ENCODE measurements around the gene AGO3.
"Not testable (repeated sequence)": the region's sequence is repeated elsewhere in the genome, so short reads cannot be mapped to it uniquely, and the experiment has no call there.

AGO3 gene

GRCh38 chr1:35884934-35885333 is 46.0 kb upstream of the AGO3 start:
- no peak for TF ChIP-seq CTCF (IDR thresholded peaks at IDR 0.05; ENCODE audit: low read depth, low read length)
- no peaks in the 10 kb centered on the region for H3K9me3 ChIP-seq
- no peaks in the 10 kb centered on the region for H3K36me3 ChIP-seq
- DNase-seq = no peak
- no peak overlapping the region for H3K4me3 ChIP-seq (ENCODE audit: low read depth, low read length)
- no peaks in the 10 kb centered on the region for H3K27me3 ChIP-seq
- 0 out of 2 replicates have a peak, but pooled peaks cover 2% of the 10 kb centered on the region for H3K4me1 ChIP-seq

DNA sequence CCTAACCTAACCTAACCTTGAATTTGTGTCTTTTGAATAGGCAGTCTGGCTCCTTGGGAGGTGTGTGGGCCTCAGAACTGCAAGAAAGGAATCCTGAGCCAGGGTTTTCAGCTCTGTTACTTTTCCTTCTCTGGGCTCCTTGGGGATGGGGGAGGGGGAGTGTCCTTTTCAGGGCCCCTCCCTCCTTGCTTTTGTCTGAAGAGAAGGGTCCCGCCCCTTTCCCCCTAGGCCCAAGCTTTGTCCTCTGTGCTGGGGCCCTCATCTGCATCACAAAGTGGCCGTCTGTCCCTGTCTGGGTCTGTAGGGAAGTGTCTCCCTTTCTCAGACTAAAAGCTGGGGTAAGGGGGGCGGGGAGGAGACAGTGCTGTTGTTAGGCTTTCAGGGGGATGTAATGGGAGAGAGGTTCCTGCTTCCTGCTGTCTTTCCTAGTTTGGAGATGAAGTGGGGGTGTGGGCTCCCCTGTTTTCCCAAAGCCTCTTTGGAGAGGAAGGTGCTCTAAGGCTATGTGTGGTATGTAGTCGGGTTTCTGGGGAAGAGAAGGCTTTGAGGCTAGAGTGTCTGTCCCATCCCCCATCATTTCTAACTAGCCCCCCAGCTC is 44.8 kb upstream of the AGO3 start:
- H3K27me3 ChIP-seq = no peaks in the 10 kb centered on the region
- no peak for DNase-seq
- no peaks in the 10 kb centered on the region for H3K36me3 ChIP-seq
- TF ChIP-seq CTCF (IDR thresholded peaks at IDR 0.05; ENCODE audit: low read depth, low read length) = no peak
- no peaks in the 10 kb centered on the region for H3K9me3 ChIP-seq
- H3K4me1 ChIP-seq = 0 out of 2 replicates have a peak, but pooled peaks cover 2% of the 10 kb centered on the region
- H3K4me3 ChIP-seq (ENCODE audit: low read depth, low read length) = no peak overlapping the region

- Histone ChIP-seq H3K9me3 (no peaks in the 10 kb centered on the region), H3K4me1 (0 out of 2 replicates have a peak, but pooled peaks cover 2% of the 10 kb centered on the region), H3K36me3 (no peaks in the 10 kb centered on the region), H3K4me3 (ENCODE audit: low read depth, low read length) (no peak overlapping the region), H3K27me3 (no peaks in the 10 kb centered on the region)
- peak; percentile 11 for DNase-seq
- no peak for TF ChIP-seq CTCF (IDR thresholded peaks at IDR 0.05; ENCODE audit: low read depth, low read length)
These were observed 44.1 kb upstream of the AGO3 start for GRCh38 chr1:35886577-35887431.

DNA sequence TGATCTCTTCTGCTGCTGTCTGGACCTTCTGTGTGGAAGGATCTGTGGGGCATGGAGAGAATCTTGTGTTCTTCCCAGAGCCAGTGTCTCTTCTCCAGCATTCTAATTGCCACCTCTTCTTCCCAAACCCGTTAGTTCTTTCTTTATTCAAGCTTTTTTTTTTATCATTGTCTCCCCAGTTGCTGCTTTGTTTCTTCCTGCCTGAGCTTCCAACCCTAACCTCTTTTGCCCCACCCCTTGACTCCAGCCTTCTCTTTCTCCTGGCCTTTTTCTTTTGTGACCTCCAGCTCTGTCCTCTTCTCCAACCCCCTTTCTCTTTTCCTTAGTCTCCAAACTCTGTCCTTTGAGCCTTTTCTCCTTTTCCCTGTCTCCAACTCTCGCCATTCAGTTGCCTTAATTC is 43.4 kb upstream of the AGO3 start:
- Histone ChIP-seq H3K4me1 (0 out of 2 replicates have a peak, but pooled peaks cover 2% of the 10 kb centered on the region), H3K27me3 (no peaks in the 10 kb centered on the region), H3K36me3 (no peaks in the 10 kb centered on the region), H3K9me3 (no peaks in the 10 kb centered on the region), H3K4me3 (ENCODE audit: low read depth, low read length) (no peak overlapping the region)
- no peak for DNase-seq
- TF ChIP-seq CTCF (IDR thresholded peaks at IDR 0.05; ENCODE audit: low read depth, low read length) = no peak

- no peaks in the 10 kb centered on the region for H3K36me3 ChIP-seq
- TF ChIP-seq CTCF (IDR thresholded peaks at IDR 0.05; ENCODE audit: low read depth, low read length) = no peak
- H3K9me3 ChIP-seq = no peaks in the 10 kb centered on the region
- DNase-seq = no peak
- H3K27me3 ChIP-seq = no peaks in the 10 kb centered on the region
- H3K4me1 ChIP-seq = 0 out of 2 replicates have a peak, but pooled peaks cover 2% of the 10 kb centered on the region
- no peak overlapping the region for H3K4me3 ChIP-seq (ENCODE audit: low read depth, low read length)
These were observed 42.6 kb upstream of the AGO3 start for GRCh38 chr1:35888255-35888654.

DNA sequence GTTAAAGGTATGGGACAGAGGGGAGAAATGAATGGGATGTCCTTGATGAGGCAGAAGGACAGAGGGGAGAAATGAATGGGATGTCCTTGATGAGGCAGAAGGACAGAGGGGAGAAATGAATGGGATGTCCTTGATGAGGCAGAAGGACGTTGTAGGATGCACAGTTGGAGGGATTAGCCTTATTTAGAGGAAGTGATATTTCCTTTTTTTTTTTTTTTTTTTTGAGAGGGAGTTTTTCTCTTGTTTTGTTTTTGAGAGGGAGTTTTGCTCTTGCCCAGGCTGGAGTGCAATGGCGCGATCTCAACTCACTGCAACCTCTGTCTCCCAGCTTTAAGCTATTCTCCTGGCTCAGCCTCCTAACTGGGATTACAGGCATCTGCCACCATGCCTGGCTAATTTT is 41.9 kb upstream of the AGO3 start:
- H3K36me3 ChIP-seq; H3K27me3 ChIP-seq; H3K4me1 ChIP-seq; H3K4me3 ChIP-seq (ENCODE audit: low read depth, low read length); DNase-seq; H3K9me3 ChIP-seq: not testable (repeated sequence)
